NCI-H128 (cell line): Measurements from ENCODE around the gene ZNF438.
"Not testable (repeated sequence)": the region's sequence is repeated elsewhere in the genome, so short reads cannot be mapped to it uniquely, and the experiment has no call there.

Experiments
- DNase-seq: peaks from one replicate; lab custom pipeline; 2025; ENCODE audit not compliant: unreplicated experiment; lab: John Stamatoyannopoulos, UW

Gene ZNF438

DNA sequence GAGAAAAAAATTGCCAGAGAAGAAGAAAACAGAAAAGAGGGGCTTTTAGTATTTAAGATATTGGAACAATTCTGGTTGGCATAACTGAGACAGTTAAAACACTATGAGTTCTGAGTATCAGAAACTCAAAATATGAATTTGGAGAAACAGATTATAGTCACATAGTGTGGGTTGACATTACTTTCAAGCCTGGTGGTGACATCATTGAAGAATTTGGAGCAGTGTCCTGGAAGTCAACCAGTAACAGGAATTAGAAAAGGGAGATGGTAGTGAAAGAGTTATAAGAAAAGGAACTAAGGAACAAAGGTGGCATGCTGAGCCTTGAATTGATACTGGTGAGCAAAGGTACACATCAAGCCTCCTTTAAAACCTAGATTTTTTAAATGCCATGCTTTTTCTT lies 88.2 kb downstream of the ZNF438 start:
- no peak for DNase-seq

DNA sequence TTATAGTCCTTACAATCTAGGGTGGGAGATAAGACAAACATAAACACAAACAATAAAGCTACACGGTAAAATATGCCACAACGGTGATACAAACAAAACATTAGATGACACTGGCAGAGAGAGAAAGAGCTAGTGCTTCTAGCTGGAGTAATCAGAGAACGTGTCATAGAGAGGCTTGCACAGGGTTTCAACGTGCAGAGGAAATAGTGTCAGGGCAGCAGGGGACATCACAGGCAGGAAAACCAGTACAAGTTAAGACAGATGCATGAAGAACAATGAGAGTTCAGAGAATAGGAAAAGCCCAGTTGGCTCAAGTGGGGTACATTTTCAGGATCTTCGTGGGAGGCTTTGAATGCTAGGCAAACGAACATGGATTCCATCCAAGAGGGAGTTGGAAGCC lies 91.4 kb downstream of the ZNF438 start:
- DNase-seq = no peak

DNA sequence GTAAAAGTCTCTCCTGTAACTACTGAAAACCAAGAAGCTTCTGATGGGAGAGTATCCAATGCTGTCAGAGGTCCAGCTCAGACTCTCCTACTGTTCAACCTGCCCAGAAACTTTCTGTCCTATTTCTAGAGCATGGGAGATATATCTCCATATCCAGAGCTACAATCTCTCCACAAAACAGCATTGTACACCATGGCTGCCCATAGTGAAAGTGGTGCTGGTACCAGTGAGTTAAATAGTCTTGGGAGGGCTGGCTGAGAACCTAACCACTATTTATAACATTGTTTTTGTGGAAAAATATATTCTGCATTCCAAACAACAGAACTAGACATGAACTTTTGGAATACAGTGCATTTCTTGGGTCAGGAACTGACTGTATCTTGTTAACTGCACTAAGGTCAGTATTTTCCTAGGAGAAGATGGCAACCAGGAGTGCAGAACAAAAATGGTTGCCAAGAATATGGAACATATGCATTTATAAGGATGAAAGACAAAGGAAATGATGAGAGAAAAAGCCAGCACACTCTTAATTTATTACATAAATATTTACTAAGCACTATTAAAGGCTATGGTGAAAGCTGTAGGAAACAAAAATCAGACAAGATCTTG lies 91.9 kb downstream of the ZNF438 start:
- no peak for DNase-seq

DNA sequence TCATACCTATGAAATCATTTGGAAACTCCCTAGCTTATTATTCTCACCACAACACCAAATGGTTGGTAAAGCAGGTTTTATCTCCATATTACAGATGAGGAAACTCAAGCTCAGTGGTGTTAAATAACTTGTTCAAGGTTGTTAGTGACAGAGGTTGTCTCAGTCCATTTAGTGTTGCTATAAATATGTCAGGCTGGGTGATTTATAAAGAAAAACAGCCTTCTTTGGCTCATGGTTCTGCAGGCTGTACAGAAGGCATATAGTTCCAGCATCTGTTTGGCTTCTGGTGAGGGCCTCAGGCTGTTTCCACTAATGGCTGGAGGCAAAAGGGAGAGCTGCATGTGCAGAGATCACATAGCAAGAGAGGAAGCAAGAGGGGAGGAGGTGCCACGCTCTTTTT lies 96.6 kb downstream of the ZNF438 start:
- DNase-seq = no peak

DNA sequence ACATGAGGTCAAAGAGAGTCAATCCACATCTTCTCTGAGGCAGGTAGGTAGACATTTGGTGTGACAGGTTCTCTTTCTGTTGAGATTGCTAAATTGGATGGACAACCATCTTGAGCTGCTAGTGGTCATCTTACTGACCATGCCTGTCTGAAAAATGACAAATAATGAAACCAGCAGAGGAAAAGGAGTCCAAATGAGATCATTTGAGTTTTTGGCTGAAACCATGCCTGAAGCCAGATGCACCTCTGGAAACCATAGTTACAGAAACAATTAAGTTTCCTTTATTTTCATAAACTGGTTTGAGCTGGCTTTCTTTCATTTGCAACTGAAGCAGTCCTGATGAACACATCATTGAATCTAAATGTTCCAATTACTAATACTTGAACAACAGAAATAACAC lies 100.6 kb downstream of the ZNF438 start:
- DNase-seq = no peak

DNA sequence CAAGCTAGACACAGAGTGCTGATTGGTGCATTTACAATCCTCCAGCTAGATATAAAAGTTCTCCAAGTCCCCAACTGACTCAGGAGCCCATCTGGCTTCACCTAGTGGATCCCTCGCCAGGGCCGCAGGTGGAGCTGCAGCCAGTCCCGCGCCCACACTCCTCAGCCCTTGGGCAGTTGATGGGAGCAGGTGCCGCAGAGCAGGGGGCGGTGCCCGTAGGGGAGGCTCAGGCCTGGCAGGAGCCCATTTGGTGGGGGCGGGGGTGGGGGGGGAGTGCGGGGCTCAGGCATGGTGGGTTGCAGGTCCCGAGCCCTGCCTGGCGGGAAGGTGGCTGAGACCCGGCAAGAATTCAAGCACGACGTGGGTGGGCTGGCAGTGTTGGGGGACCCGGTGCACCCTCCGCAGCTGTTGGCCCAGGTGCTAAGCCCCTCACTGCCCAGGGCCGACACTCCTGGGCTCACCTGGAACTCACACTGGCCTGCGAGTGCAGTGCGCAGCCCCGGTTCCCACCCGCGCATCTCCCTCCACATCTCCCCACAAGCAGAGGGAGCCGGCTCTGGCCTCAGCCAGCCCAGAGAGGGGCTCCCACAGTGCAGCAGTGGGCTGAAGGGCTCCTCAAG lies 101.7 kb downstream of the ZNF438 start:
- DNase-seq = no peak

DNA sequence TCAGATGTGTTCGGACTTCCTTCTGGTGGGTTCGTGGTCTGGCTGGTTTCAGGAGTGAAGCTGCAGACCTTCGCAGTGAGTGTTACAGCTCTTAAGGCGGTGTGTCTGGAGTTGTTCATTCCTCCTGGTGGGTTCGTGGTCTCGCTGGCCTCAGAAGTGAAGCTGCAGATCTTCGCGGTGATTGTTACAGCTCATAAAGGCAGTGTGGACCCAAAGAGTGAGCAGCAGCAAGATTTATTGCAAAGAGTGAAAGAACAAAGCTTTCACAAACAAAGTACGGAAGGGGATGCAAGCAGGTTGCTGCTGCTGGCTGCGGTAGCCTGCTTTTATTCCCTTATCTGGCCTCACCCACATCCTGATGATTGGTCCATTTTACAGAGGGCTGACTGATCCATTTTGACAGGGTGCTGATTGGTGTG lies 102.3 kb downstream of the ZNF438 start:
- not testable (repeated sequence) for DNase-seq

DNA sequence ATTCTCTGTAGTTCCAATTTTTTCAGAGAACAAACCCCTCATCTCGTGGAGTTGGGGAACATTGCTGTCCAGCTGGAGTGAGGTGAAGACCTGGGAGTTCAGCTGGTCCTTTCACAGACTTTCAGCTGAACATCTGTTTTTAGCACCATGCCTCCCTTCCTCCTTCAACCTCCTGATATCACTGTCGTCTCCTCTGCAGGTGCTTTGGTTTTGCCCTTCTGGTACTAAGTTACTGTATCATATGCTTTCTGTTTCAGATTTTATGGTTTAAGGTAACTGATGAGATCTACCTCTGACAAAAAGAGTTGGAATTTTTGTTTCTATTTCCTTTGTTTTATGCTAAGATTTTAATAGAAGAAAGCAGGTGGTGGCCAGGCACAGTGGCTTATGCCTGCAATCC lies 102.9 kb downstream of the ZNF438 start:
- DNase-seq = no peak

DNA sequence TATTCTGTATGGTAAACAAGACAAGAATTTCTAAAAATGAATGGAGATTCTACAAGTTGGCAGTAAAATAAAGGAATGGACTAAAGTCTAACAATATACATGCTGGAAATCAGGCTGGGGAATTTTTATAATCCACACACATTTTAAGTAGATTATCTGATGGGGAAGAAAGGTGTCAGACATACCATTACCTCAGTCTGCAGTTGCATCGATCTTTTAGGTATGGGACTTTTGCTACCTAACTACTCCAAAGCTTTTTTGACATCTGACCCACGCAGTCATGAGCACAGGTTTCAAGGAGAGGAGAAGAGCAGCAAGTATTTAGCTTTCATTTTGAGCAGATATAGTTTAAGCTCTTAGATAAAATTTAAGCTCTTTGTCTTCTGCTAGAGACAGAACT lies 113.0 kb downstream of the ZNF438 start:
- no peak for DNase-seq

DNA sequence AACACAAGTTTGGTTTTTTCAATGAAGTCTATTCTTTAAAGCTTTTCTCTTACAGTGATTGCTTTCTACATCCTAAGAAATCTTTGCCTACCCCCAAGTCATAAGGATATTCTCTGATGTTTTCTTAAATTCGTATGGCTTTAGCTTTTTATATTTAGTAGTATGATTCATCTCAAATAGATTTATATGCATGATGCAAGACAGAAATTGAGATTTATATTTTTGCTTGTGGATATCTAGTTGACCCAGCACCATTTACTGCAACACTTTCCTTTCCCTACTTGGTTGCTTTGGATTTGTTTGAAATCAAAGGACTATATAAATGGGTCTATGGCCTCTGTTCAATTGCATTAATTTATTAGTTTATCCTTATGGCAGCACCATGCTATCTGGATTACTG lies 113.9 kb downstream of the ZNF438 start:
- no peak for DNase-seq

DNA sequence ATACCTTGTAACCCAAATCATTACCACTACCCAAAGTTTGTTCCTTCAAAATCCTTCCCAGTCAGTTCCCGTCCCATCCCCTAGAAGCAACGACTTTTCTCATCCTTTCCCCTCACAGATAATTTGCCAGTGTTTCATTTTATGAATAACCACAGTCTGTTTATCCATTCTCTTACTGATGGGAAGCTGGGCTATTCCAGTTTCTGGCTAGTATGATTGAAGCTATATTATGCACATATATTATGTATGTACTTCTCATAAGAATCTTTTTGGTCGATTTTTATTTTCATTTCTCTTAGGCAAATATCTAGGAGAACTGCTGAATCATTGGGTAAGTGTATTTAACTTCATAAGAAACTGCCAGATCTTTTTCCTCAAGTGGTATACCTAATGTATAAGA lies 114.6 kb downstream of the ZNF438 start:
- no peak for DNase-seq

DNA sequence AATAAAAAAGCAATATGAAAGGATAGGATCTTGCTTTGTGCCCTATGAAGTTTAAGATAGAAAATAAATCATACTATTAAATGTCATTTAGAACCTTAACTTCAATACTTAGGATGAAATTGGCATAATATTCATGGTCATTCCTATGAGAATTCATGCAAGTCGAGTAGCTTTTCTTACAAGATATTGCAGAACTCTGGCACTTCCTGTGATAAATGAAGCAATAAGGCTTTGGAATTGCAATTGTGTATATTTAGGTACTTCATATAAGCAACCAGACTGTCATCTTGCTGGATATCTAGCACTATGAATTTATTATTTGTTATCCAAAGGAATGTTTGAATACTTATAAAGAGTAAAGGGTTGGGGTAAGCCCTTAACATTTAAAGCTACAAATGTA lies 116.5 kb downstream of the ZNF438 start:
- DNase-seq = no peak

DNA sequence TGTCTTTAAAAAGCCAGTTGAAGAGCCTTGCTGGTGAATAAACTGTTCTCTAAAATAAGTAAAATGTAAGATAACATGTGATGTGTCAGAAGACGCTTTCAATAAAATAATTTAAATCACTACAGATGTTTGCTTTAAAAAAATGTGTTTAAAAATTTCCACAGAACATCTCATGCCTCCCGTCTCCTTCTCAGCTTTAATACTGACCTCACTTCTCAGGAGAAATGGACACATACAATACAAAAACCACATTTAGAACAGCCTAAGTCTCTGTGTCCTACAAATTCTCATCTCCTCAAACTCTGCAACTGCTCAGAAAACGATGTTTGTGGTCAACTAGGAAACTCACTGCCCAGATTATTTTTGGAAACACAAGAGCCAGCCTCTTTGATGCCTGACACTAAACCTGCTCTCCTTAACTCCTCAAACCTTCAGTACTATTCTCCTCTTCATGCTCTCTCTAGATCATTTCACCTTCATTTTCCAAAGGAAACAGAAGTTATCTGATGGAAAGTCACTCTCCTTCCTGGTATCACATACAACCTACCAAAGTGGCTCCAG lies 120.3 kb downstream of the ZNF438 start:
- DNase-seq = no peak

DNA sequence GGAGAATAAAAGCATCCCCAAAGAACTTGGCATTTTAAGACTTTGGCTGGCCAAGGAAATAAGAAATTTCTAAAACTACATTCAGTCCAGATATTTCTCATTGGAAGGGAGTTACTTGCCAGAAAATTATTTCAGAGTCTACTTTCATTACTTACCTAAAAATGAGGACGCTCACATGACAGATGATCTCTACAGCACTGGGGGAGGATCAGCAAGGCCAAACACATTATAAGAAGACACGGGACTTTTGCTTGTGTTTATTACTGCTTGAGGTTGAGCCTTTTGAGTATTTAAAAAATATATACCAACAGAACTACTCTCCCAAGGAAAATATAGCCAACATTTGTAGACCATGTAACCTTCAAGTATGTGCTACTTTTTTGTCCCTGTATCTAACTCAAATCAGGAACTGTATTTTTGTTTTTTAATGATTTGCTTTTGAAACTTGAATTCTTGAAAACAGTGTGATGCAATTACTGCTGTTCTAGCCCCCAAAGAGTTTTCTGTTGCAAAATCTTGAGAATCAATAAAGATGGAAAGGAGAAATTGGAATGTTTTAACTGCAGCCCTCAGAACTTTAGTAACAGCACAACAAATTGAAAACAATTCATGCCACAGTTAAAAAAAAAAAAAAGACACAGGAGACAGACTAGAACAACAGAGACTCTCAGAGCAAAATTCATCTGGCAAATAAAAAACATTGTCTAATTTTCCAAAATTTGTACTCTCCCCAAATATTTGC lies 128.1 kb downstream of the ZNF438 start:
- no peak for DNase-seq

DNA sequence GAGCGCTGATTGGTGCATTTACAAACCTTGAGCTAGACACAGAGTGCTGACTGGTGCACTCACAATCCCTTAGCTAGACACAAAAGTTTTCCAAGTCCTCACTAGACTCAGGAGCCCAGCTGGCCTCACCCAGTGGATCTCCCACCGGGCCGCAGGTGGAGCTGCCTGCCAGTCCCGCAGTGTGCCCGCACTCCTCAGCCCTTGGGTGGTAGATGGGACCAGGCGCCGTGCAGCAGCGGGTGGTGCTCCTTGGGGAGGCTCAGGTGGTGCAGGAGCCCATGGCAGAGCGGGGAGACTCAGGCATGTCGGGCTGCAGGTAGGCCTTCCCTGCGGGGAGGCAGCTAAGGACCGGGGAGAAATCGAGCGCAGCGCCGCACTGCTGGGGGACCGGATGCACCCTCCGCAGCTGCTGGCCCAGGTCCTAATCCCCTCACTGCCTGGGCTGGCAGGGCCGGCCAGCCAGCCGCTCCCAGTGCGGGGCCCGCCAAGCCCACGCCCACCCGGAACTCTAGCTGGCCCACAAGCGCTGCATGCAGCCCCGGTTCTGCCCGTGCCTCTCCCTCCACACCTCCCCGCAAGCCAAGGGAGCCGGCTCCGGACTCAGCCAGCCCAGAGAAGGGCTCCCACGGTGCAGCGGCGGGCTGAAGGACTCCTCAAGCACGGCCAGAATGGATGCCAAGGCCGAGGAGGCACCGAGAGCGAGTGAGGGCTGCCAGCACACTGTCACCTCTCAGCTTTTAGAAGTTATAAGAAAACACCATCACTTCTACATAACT lies 128.9 kb downstream of the ZNF438 start:
- DNase-seq = no peak

DNA sequence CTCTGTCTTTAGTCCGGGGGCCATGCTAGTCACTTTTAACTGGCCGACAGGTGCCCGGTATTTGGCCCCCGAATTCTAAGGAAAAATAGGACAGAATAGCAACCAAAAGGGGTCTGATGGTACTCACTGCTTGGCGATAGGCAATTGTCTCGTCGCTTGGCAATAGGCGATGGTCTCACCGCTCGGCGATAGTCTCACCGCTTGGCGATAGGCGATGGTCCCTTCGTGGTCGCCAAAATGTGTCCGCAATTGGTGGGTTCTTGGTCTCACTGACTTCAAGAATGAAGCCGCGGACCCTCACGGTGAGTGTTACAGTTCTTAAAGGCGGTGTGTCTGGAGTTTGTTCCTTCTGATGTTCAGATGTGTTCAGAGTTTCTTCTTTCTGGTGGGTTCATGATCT lies 130.2 kb downstream of the ZNF438 start:
- not testable (repeated sequence) for DNase-seq

DNA sequence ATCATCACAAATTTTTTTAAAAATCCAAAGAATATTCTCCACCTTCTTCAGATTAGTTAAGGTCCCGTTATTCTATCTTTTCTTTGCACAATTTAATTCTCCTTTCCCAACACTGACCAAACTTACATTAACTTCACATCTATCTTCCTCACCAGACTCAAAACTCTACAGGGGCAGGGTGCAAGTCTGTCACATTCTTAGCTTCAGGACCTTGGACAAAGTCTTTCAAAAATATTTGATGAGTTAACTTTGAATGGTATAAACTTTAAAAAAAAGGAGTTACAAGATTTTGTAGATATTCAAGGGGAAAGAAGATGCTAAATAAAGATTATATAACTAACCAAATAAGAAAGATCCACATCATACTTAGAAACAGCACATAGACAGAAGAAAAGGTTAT lies 132.7 kb downstream of the ZNF438 start:
- no peak for DNase-seq

DNA sequence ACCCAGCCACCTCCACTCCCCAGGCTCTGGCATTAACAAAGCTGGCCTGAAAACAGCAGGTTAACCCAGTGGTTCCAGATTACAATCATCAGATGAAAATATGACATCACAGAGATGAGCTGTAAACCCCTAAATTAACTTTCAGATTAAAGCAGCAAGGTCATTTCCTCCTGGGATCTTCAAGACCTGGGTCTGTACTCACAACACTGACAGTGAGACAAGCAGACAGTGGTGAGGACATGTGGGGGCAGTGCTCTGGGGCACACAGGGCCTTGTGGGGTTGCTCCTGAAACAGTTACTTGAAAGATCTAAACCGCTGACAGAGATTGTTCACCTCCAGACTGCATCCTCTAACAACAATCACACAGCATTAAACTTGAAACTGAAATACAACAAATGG lies 134.1 kb downstream of the ZNF438 start:
- no peak for DNase-seq

DNA sequence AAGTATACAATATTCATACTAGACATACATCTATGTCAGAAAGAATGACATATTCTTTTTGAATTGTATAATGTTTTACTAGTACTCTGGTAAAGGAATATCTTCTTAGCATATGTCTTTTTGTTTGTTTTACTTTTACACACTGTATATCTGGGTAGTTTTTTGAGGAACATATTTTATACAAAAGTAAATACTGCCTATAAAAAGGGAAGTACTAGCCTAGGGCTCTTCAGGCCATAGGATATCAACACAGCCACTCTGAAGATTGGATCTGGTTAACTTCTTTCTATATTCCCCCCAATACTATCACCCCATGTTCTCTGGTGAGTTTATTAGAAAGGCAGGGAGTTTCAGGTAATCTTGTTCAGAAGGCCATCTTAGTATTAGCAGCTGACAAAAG lies 134.6 kb downstream of the ZNF438 start:
- no peak for DNase-seq

DNA sequence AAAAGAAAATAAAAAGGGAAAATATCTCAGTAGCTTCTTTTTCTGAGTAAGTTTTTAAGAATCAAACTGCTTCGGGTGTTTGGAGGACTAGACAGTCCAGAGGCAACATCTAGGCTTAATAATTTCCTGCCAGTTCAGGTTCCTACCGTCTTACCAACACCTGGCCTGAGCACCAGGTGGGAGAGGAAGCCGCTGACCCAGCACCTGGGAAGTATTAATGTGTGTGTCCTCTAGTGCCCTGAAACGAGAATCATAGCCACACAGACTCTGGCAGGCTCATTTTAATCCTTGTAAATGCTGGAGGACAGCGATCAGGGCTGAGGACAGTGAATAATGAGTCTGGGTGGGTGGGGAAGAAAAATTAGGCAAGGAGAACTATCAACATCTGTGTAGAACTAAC lies 137.4 kb downstream of the ZNF438 start:
- no peak for DNase-seq

DNA sequence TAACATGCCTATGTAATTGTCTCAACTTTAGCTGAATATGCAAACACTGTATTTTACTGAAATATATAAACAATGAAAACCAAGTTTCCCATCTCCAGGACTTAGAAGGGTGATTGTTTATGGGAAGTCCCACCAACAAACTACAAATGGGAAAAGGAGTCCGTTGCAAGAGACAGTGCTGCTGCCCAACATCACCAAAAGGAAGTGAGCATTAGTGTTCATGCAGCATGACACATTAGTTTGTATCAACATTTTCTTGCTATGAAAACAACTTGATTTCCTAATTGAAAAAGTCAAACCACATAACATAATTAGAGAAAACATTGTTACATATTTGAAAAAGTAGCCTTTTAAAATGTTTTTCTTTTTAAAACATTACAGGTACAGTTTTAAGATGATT lies 138.5 kb downstream of the ZNF438 start:
- no peak for DNase-seq

DNA sequence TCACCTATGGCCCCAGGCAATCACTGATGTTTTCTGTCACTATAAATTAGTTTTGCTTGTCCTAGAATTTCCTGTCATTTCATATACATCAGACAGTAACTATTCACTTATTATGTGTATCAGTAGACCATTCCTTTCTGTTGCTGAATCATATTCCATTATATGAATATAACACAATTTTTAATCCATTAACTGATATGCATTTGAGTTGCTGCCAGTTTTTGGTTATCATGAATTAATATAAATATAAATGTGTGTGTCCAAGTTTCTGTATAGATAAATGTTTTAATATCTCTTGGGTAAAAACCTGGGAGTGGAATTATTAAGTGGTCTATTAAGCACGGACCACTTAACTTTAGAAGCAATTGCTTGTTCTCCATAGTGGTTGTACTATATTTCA lies 143.8 kb downstream of the ZNF438 start:
- DNase-seq = no peak
